Measurements from ENCODE around the gene E2F6. TPM values are rescaled to one million over a fixed set of nuclear protein-coding genes. Genes with fewer than 3 reads are reported as not detected.

The E2F6 gene
- total RNA-seq, 1 experiment from 2014 or later: 21.8 TPM

DNA sequence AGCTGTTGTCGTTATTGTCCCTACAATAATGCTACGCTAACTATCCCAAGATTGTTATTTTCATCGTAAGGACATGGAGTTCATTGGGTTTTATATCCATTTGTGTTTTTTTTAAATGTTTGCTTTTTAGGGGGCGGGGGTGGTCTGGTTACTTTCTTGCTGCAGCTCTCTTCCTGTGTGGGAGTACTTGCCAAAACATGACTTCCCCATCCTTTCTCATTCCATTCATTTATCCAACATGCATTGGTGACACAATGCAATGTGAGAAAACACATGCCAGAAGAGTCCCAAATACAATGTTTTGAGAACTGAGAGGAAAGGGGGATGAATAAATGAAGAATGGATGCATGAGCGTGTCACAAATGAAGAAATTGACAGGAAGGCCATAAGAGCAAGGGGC, 55.9 kb downstream of the E2F6 start:
- Histone ChIP-seq H3K4me2 (ENCODE audit: insufficient read depth, insufficient read length, low read length) (no peak overlapping the region), H3K4ac (ENCODE audit: low read depth, low read length) (no peak overlapping the region), H3K27ac (ENCODE audit: insufficient read length, low read depth, low read length) (no peak overlapping the region), H3K18ac (ENCODE audit: insufficient read length, low read depth, low read length) (no peak overlapping the region), H4K8ac (replicated peaks; ENCODE audit: insufficient read length, low read depth, low read length) (no peak overlapping the region), H3K23me2 (ENCODE audit: insufficient read length, low read depth, low read length, poor library complexity, severe bottlenecking) (no peaks in the 10 kb centered on the region), H3K4me1 (ENCODE audit: insufficient read depth, low read length) (no peaks in the 10 kb centered on the region), H3K79me1 (ENCODE audit: insufficient read depth, low read depth, low read length, poor library complexity, severe bottlenecking) (no peaks in the 10 kb centered on the region), H3K79me2 (ENCODE audit: insufficient read depth, low read length) (no peaks in the 10 kb centered on the region), H4K5ac (ENCODE audit: insufficient read length, low read depth, low read length) (no peak overlapping the region), H3K56ac (ENCODE audit: insufficient read length, low read depth, low read length) (no peak overlapping the region), H2AFZ (ENCODE audit: low read length) (no peak overlapping the region), H3K14ac (ENCODE audit: insufficient read depth, low read length) (no peak overlapping the region), H4K20me1 (ENCODE audit: control insufficient read depth, insufficient read depth, insufficient read length) (no peaks in the 10 kb centered on the region), H2BK20ac (ENCODE audit: low read depth, low read length, poor library complexity, severe bottlenecking) (no peak overlapping the region), H4K91ac (ENCODE audit: insufficient read length, low read depth, low read length) (no peak overlapping the region), H3K27me3 (ENCODE audit: insufficient read depth, low read length) (no peaks in the 10 kb centered on the region), H3K9ac (ENCODE audit: extremely low read depth, insufficient read length, low read length) (no peak overlapping the region), H3K9me3 (ENCODE audit: control insufficient read depth, low read depth, low read length) (no peaks in the 10 kb centered on the region), H3T11ph (ENCODE audit: low read length) (no peak overlapping the region), H2BK15ac (ENCODE audit: low read depth, low read length) (no peak overlapping the region), H2BK12ac (ENCODE audit: insufficient read length, low read depth, low read length) (no peak overlapping the region), H2BK120ac (ENCODE audit: low read depth, low read length, poor library complexity, severe bottlenecking) (no peak overlapping the region), H2BK5ac (ENCODE audit: insufficient read length, low read length) (no peak overlapping the region), H3K23ac (ENCODE audit: insufficient read length, low read depth, low read length) (no peak overlapping the region), H2AK5ac (ENCODE audit: insufficient read length, low read length) (no peak overlapping the region)
- Mint-ChIP-seq H3K27me3 (ENCODE audit: low read depth) (peaks cover 5% of the 10 kb centered on the region), H3K9me3 (no peaks in the 10 kb centered on the region; a peak in 1 of 5 replicates), H3K4me3 (no peak overlapping the region), H3K4me1 (peaks cover 0 to 3% of the 10 kb centered on the region in 2 experiments; a peak in 1 of 4 replicates), H3K27ac (no peak overlapping the region), H3K36me3 (ENCODE audit: insufficient read depth in 1 of 3, low read depth in 3 of 3) (no peaks in the 10 kb centered on the region)
- TF ChIP-seq, protein P1, sequence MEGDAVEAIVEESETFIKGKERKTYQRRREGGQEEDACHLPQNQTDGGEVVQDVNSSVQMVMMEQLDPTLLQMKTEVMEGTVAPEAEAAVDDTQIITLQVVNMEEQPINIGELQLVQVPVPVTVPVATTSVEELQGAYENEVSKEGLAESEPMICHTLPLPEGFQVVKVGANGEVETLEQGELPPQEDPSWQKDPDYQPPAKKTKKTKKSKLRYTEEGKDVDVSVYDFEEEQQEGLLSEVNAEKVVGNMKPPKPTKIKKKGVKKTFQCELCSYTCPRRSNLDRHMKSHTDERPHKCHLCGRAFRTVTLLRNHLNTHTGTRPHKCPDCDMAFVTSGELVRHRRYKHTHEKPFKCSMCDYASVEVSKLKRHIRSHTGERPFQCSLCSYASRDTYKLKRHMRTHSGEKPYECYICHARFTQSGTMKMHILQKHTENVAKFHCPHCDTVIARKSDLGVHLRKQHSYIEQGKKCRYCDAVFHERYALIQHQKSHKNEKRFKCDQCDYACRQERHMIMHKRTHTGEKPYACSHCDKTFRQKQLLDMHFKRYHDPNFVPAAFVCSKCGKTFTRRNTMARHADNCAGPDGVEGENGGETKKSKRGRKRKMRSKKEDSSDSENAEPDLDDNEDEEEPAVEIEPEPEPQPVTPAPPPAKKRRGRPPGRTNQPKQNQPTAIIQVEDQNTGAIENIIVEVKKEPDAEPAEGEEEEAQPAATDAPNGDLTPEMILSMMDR (conservative IDR thresholded peaks at IDR 0.05): no peak
- no CpG with 5 or more reads among the region's 5 CpGs for WGBS (ENCODE audit: extremely low coverage, insufficient read length, low lambda C conversion rate)
- DNase-seq: no peak

All from H9 (cell line).